Peyer's patch (tissue), 4 donors: Measurements from ENCODE around the gene MYL7.

Experiments used
- POLR2A ChIP-seq, 2 donors: fragments of 450-650 bp; IDR thresholded peaks; one replicate each; pipeline ENCODE4 v1.5.1; 2017; ENCODE audit warnings: antibody characterized with exemption in 2 of 2, mild to moderate bottlenecking in 2 of 2, moderate library complexity in 2 of 2
- TF ChIP-seq, protein P1 (sequence below), 6 experiments: fragments of 450-650 bp in 4 of 6; fragments of 200-600 bp in 2 of 6; sonication (generic) in 1 of 6; IDR thresholded peaks; one replicate each; pipeline ENCODE4 v1.5.1; 2017 to 2019; ENCODE audit warnings: antibody characterized with exemption in 6 of 6, mild to moderate bottlenecking in 3 of 6, moderate library complexity in 1 of 6

DNA sequence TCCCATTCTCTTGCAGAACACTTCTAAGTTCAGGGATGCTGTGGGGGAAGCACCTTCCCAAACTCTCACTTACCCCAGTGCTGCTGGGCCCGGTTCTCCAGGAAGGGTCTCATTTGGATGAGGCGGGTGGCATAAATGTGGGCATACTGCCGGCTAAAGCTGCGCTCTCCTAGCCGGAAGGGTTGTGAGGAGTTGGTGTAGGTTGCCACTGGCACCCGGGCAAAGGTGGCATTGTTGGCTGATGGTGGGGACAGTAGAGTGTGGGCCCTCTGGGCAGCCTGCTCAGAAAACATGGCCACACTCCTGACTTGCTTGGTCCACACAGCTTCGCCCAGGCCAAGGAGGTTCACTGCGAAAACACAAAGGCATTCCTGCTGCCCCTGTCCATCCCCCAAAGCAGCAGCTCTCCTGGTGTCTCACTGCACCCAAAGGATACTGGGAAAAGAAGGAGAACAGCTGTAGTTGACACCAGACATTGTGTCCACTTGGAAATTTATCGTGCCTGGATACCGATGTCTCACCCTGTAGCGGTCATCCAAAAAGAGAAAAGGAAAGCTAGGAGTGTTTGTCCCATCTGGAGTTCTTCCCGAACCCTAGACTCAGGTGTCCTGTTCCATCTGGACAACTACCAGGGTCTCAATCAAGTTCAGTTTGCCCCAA lies 19.2 kb downstream of the MYL7 start:
- TF ChIP-seq, protein P1, sequence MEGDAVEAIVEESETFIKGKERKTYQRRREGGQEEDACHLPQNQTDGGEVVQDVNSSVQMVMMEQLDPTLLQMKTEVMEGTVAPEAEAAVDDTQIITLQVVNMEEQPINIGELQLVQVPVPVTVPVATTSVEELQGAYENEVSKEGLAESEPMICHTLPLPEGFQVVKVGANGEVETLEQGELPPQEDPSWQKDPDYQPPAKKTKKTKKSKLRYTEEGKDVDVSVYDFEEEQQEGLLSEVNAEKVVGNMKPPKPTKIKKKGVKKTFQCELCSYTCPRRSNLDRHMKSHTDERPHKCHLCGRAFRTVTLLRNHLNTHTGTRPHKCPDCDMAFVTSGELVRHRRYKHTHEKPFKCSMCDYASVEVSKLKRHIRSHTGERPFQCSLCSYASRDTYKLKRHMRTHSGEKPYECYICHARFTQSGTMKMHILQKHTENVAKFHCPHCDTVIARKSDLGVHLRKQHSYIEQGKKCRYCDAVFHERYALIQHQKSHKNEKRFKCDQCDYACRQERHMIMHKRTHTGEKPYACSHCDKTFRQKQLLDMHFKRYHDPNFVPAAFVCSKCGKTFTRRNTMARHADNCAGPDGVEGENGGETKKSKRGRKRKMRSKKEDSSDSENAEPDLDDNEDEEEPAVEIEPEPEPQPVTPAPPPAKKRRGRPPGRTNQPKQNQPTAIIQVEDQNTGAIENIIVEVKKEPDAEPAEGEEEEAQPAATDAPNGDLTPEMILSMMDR (IDR thresholded peaks at IDR 0.05): no peak
- no peak for TF ChIP-seq POLR2A (IDR thresholded peaks at IDR 0.05)
